ENCODE results near the gene TMEM178B. TPM values are rescaled to one million over a fixed set of nuclear protein-coding genes. Genes with fewer than 3 reads are reported as not detected.

Gene TMEM178B
- total and polyA plus RNA-seq, 9 of the 15 experiments (the other 6 are each of a cell fraction or from before 2014, with no cell fraction given), result under 0.01 to 0.03 (median 0.01) TPM; not detected in 5

- ChIA-PET CTCF (ENCODE audit: low intra/inter-chr PET ratio) (no interaction called here), POLR2A (interaction anchor here (0.6 to 2.1 kb wide), 3 partner anchors 9 to 635 kb away, joined by 3 to 6 read pairs (median 5); no protein-coding TSS in a partner anchor)
- Histone ChIP-seq H2AFZ (ENCODE audit: low read depth, low read length) (no peak overlapping the region), H3K79me2 (ENCODE audit: control insufficient read depth, insufficient read depth, low read length) (no peaks in the 10 kb centered on the region), H3K27ac (ENCODE audit: extremely low read depth, low read depth, low read length) (no peak overlapping the region), H3K4me3 (no peak overlapping the region), H3K9me3 (replicated peaks; ENCODE audit: control insufficient read depth, insufficient read depth, low read depth, low read length) (no peaks in the 10 kb centered on the region), H3K4me2 (ENCODE audit: insufficient read depth, low read length) (no peak overlapping the region), H3K9me1 (ENCODE audit: control insufficient read depth, insufficient read depth, low read length) (no peaks in the 10 kb centered on the region), H3K27me3 (ENCODE audit: control insufficient read depth in 2 of 2, insufficient read depth in 2 of 2, low read length in 2 of 2) (peaks cover 3 to 30% of the 10 kb centered on the region in 2 experiments; a peak in 3 of 5 replicates), H3K36me3 (ENCODE audit: control insufficient read depth, insufficient read depth, low read length) (no peaks in the 10 kb centered on the region), H3K4me1 (replicated peaks in 1 of 2; ENCODE audit: control insufficient read depth in 2 of 2, insufficient read depth in 2 of 2, low read length in 2 of 2) (no peaks in the 10 kb centered on the region), H4K20me1 (replicated peaks; ENCODE audit: control insufficient read depth, insufficient read depth, low read length) (0 out of 2 replicates have a peak, but pooled peaks cover 4% of the 10 kb centered on the region), H3K9ac (ENCODE audit: insufficient read depth in 1 of 2, low read depth in 2 of 2, low read length in 2 of 2) (no peak overlapping the region)
- DNase-seq (ENCODE audit: extremely low read depth in 1 of 4, low spot score in 3 of 4), result no peak
- FAIRE-seq, result no peak
- in situ Hi-C loops (cut with MboI) (no loop called here), intact Hi-C loops (cut with micrococcal nuclease) (no loop called here)
- no TSS peak for BruUV-seq (replicated peaks)
- no peak for TF ChIP-seq E2F1 (CRISPR knock-in tag; IDR thresholded peaks at IDR 0.05)
- TF ChIP-seq LARP7 (IDR thresholded peaks at IDR 0.05), result no peak
- TF ChIP-seq ELK3 (CRISPR knock-in tag; IDR thresholded peaks at IDR 0.05), result no peak
- TF ChIP-seq POLR2G (IDR thresholded peaks at IDR 0.05; ENCODE audit: low read depth, low read length), result no peak
- no peak for TF ChIP-seq CEBPG (CRISPR knock-in tag; IDR thresholded peaks at IDR 0.05)
- TF ChIP-seq CEBPG (tag; conservative IDR thresholded peaks at IDR 0.05 in 1 of 2, IDR thresholded peaks at IDR 0.05 in 1 of 2), result no peak
- no peak for TF ChIP-seq EP300 (IDR thresholded peaks at IDR 0.05; ENCODE audit: low read length)
- TF ChIP-seq RBM22 (IDR thresholded peaks at IDR 0.05; ENCODE audit: low read depth, low read length, poor library complexity, severe bottlenecking), result no peak
- 3% methylated on average over 2 of the region's 2 CpGs for WGBS (ENCODE audit: insufficient coverage, low coverage, missing lambda C conversion rate)
- ATAC-seq, result no peak
Observed at GRCh38 chr7:141436139-141436538, 362.3 kb downstream of the TMEM178B start.
